NT2/D1 (cell line): ENCODE results near the gene TWSG1.

Experiments used
- SUZ12 ChIP-seq: IDR thresholded peaks from 2 replicates; pipeline ENCODE4 v1.6.1; 2011; ENCODE audit not compliant: insufficient read length, insufficient read depth; ENCODE audit errors: extremely low read depth
- YY1 ChIP-seq: IDR thresholded peaks from 2 replicates; pipeline ENCODE4 v1.6.1; 2011; ENCODE audit not compliant: insufficient read length, insufficient read depth
- ZNF274 ChIP-seq: IDR thresholded peaks from 2 replicates; pipeline ENCODE4 v1.6.1; 2011; ENCODE audit warnings: mild to moderate bottlenecking, low read depth, low read length

GRCh38 chr18:9380101-9380500 is 45.5 kb downstream of the TWSG1 start:
- no peak for TF ChIP-seq SUZ12
- TF ChIP-seq ZNF274 = no peak
- TF ChIP-seq YY1 = no peak
